Measurements from ENCODE around the gene C5AR2. TPM values are rescaled to one million over a fixed set of nuclear protein-coding genes. Genes with fewer than 3 reads are reported as not detected.

Gene C5AR2
- total RNA-seq, 1 experiment from 2014 or later, result not detected

- Histone ChIP-seq H3T11ph (ENCODE audit: low read length) (no peak overlapping the region), H4K8ac (replicated peaks; ENCODE audit: insufficient read length, low read depth, low read length) (no peak overlapping the region), H3K79me2 (ENCODE audit: insufficient read depth, low read length) (no peaks in the 10 kb centered on the region), H2BK15ac (ENCODE audit: low read depth, low read length) (no peak overlapping the region), H3K27me3 (ENCODE audit: insufficient read depth, low read length) (no peaks in the 10 kb centered on the region), H3K4me1 (ENCODE audit: insufficient read depth, low read length) (no peaks in the 10 kb centered on the region), H3K4me2 (ENCODE audit: insufficient read depth, insufficient read length, low read length) (no peak overlapping the region), H3K4ac (ENCODE audit: low read depth, low read length) (no peak overlapping the region), H2BK120ac (ENCODE audit: low read depth, low read length, poor library complexity, severe bottlenecking) (no peak overlapping the region), H2BK20ac (ENCODE audit: low read depth, low read length, poor library complexity, severe bottlenecking) (no peak overlapping the region), H3K9ac (ENCODE audit: extremely low read depth, insufficient read length, low read length) (no peak overlapping the region), H3K56ac (ENCODE audit: insufficient read length, low read depth, low read length) (no peak overlapping the region), H3K14ac (ENCODE audit: insufficient read depth, low read length) (no peak overlapping the region), H2AK5ac (ENCODE audit: insufficient read length, low read length) (no peak overlapping the region), H3K23ac (ENCODE audit: insufficient read length, low read depth, low read length) (no peak overlapping the region), H3K9me3 (ENCODE audit: control insufficient read depth, low read depth, low read length) (no peaks in the 10 kb centered on the region), H3K23me2 (ENCODE audit: insufficient read length, low read depth, low read length, poor library complexity, severe bottlenecking) (no peaks in the 10 kb centered on the region), H3K18ac (ENCODE audit: insufficient read length, low read depth, low read length) (no peak overlapping the region), H2AFZ (ENCODE audit: low read length) (no peak overlapping the region), H4K20me1 (ENCODE audit: control insufficient read depth, insufficient read depth, insufficient read length) (no peaks in the 10 kb centered on the region), H3K79me1 (ENCODE audit: insufficient read depth, low read depth, low read length, poor library complexity, severe bottlenecking) (no peaks in the 10 kb centered on the region), H2BK12ac (ENCODE audit: insufficient read length, low read depth, low read length) (no peak overlapping the region), H2BK5ac (ENCODE audit: insufficient read length, low read length) (no peak overlapping the region), H4K5ac (ENCODE audit: insufficient read length, low read depth, low read length) (no peak overlapping the region), H3K27ac (ENCODE audit: insufficient read length, low read depth, low read length) (no peak overlapping the region), H4K91ac (ENCODE audit: insufficient read length, low read depth, low read length) (no peak overlapping the region)
- Mint-ChIP-seq H3K4me3 (no peak overlapping the region), H3K27ac (no peak overlapping the region), H3K27me3 (ENCODE audit: low read depth) (no peaks in the 10 kb centered on the region), H3K4me1 (no peaks in the 10 kb centered on the region), H3K9me3 (no peaks in the 10 kb centered on the region), H3K36me3 (ENCODE audit: insufficient read depth in 1 of 3, low read depth in 3 of 3) (peaks cover 29 to 82% (median 59%) of the 10 kb centered on the region in 3 experiments; a peak in 6 of 7 replicates)
- whole genome bisulfite sequencing (ENCODE audit: extremely low coverage, insufficient read length, low lambda C conversion rate), result no CpG with 5 or more reads among the region's 16 CpGs
- no peak for DNase-seq
- no peak for TF ChIP-seq CTCF (conservative IDR thresholded peaks at IDR 0.05)
Observed at GRCh38 chr19:47377208-47377701, 45.3 kb downstream of the C5AR2 start.

Measured in H9 (cell line).